Osteoblast (primary cell): ENCODE data around the gene ADGRG2. TPM values are rescaled to one million over a fixed set of nuclear protein-coding genes. Genes with fewer than 3 reads are reported as not detected.

Source experiments
- DNase-seq: peaks from one replicate; pipeline ENCODE4 v3.0.0; 2011; ENCODE audit warnings: low spot score, mixed read lengths; ENCODE audit not compliant: insufficient read length; ENCODE audit errors: missing footprints
- H2AFZ ChIP-seq: 2 replicates; pipeline ENCODE4 v1.6.0; 2011; ENCODE audit warnings: mild to moderate bottlenecking, low read length
- H3K27ac ChIP-seq: 2 replicates; pipeline ENCODE4 v1.5.1; 2011; ENCODE audit warnings: mild to moderate bottlenecking, low read depth, low read length, moderate library complexity
- H3K27me3 ChIP-seq: 2 replicates; pipeline ENCODE4 v1.6.0; 2012; ENCODE audit warnings: mild to moderate bottlenecking, control low read depth, inconsistent platforms, low read length, moderate library complexity; ENCODE audit not compliant: insufficient read depth
- H3K36me3 ChIP-seq: 2 replicates; pipeline ENCODE4 v1.5.1; 2011; ENCODE audit warnings: mild to moderate bottlenecking, low read length, control low read depth, moderate library complexity; ENCODE audit not compliant: insufficient read depth
- H3K4me1 ChIP-seq: 2 replicates; pipeline ENCODE4 v1.5.1; 2011; ENCODE audit warnings: mild to moderate bottlenecking, low read length, control low read depth, moderate library complexity; ENCODE audit not compliant: insufficient read depth
- H3K4me2 ChIP-seq: 2 replicates; pipeline ENCODE4 v1.6.0; 2011; ENCODE audit warnings: mild to moderate bottlenecking, low read length; ENCODE audit not compliant: insufficient read depth
- H3K4me3 ChIP-seq: fragments of 200-600 bp; sonication (generic); 3 replicates; pipeline ENCODE4 v1.5.1; 2012; ENCODE audit warnings: mild to moderate bottlenecking, low read length, inconsistent platforms; ENCODE audit not compliant: insufficient read depth
- H3K79me2 ChIP-seq: 2 replicates; pipeline ENCODE4 v1.6.0; 2012; ENCODE audit warnings: mild to moderate bottlenecking, low read length, control low read depth, inconsistent platforms; ENCODE audit not compliant: insufficient read depth
- H3K9me3 ChIP-seq: 2 replicates; pipeline ENCODE4 v1.5.1; 2011; ENCODE audit warnings: low read depth, low read length, control low read depth
- H4K20me1 ChIP-seq: 2 replicates; pipeline ENCODE4 v1.6.0; 2012; ENCODE audit warnings: mild to moderate bottlenecking, low read length, control low read depth; ENCODE audit not compliant: insufficient read depth
- total RNA-seq: library from RNA; depleted of rRNA; stranded (reverse); fragments of >200 nt; gene quantifications from 2 replicates; pipeline ENCODE4 v1.2.3, GENCODE V29; 2012
- TF ChIP-seq, protein P1 (sequence below): IDR thresholded peaks from 2 replicates; pipeline ENCODE4 v1.5.1; 2011; ENCODE audit warnings: mild to moderate bottlenecking, low read depth, low read length, moderate library complexity; ENCODE audit errors: extremely low read depth

ADGRG2 gene
- total RNA-seq, 1 donor, result under 0.01 TPM

- Histone ChIP-seq H3K27ac (no peak overlapping the region), H4K20me1 (no peaks in the 10 kb centered on the region), H3K27me3 (no peaks in the 10 kb centered on the region), H3K79me2 (no peaks in the 10 kb centered on the region), H3K9me3 (no peaks in the 10 kb centered on the region), H3K4me3 (no peak overlapping the region), H3K36me3 (no peaks in the 10 kb centered on the region), H2AFZ (no peak overlapping the region), H3K4me1 (no peaks in the 10 kb centered on the region), H3K4me2 (no peak overlapping the region)
- TF ChIP-seq, protein P1, sequence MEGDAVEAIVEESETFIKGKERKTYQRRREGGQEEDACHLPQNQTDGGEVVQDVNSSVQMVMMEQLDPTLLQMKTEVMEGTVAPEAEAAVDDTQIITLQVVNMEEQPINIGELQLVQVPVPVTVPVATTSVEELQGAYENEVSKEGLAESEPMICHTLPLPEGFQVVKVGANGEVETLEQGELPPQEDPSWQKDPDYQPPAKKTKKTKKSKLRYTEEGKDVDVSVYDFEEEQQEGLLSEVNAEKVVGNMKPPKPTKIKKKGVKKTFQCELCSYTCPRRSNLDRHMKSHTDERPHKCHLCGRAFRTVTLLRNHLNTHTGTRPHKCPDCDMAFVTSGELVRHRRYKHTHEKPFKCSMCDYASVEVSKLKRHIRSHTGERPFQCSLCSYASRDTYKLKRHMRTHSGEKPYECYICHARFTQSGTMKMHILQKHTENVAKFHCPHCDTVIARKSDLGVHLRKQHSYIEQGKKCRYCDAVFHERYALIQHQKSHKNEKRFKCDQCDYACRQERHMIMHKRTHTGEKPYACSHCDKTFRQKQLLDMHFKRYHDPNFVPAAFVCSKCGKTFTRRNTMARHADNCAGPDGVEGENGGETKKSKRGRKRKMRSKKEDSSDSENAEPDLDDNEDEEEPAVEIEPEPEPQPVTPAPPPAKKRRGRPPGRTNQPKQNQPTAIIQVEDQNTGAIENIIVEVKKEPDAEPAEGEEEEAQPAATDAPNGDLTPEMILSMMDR, result no peak
- no peak for DNase-seq
Measured at GRCh38 chrX:19097553-19098283, 24.6 kb downstream of the ADGRG2 start.

- Histone ChIP-seq H3K27ac (no peak overlapping the region), H3K36me3 (no peaks in the 10 kb centered on the region), H3K4me2 (no peak overlapping the region), H2AFZ (no peak overlapping the region), H3K4me1 (no peaks in the 10 kb centered on the region), H3K9me3 (no peaks in the 10 kb centered on the region), H3K79me2 (no peaks in the 10 kb centered on the region), H3K27me3 (no peaks in the 10 kb centered on the region), H4K20me1 (no peaks in the 10 kb centered on the region), H3K4me3 (no peak overlapping the region)
- TF ChIP-seq, protein P1, result no peak
- no peak for DNase-seq
Measured at GRCh38 chrX:19096586-19096985, 25.7 kb downstream of the ADGRG2 start.

DNA sequence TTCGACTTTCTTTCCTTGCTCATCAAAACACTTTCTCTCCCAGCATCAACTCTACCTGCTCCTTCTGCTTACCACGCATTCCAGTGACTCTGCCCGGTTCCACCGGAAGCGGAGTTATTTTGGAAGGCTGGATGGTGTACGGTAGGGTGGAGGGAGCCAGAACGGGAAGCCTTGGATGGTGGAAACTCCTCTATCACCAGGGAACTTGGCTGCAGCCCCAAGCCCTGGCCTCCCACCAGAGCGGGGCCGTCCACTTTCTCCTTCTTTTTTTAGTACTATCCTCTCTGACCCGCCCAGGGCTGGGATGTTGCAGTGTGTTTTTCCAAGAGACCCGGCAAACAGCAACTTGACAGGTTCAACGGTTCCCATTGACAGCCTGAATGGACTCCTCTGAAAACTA lies 27.6 kb downstream of the ADGRG2 start:
- Histone ChIP-seq H3K36me3 (no peaks in the 10 kb centered on the region), H3K4me2 (no peak overlapping the region), H3K4me1 (no peaks in the 10 kb centered on the region), H3K27me3 (no peaks in the 10 kb centered on the region), H3K4me3 (no peak overlapping the region), H2AFZ (no peak overlapping the region), H3K79me2 (no peaks in the 10 kb centered on the region), H3K9me3 (peaks cover 1% of the 10 kb centered on the region), H3K27ac (no peak overlapping the region), H4K20me1 (no peaks in the 10 kb centered on the region)
- TF ChIP-seq, protein P1, result no peak
- no peak for DNase-seq

- peaks cover 4% of the 10 kb centered on the region for H3K9me3 ChIP-seq
- H3K4me2 ChIP-seq, result no peak overlapping the region
- TF ChIP-seq, protein P1, result no peak
- H2AFZ ChIP-seq, result no peak overlapping the region
- H4K20me1 ChIP-seq, result no peaks in the 10 kb centered on the region
- H3K4me3 ChIP-seq, result no peak overlapping the region
- H3K36me3 ChIP-seq, result no peaks in the 10 kb centered on the region
- DNase-seq, result no peak
- no peaks in the 10 kb centered on the region for H3K79me2 ChIP-seq
- H3K4me1 ChIP-seq, result no peaks in the 10 kb centered on the region
- H3K27me3 ChIP-seq, result no peaks in the 10 kb centered on the region
- H3K27ac ChIP-seq, result no peak overlapping the region
Measured at GRCh38 chrX:19091596-19091995, 30.7 kb downstream of the ADGRG2 start.
